Measurements from ENCODE around the gene IDUA. TPM values are rescaled to one million over a fixed set of nuclear protein-coding genes. Genes with fewer than 3 reads are reported as not detected.
A peak's percentile ranks its signal among the peaks of the same experiment; 100 is the strongest.

IDUA gene
- total and polyA plus RNA-seq, 4 donors: 7.5 to 66.5 (median 21.6) TPM

- TF ChIP-seq, protein P1, sequence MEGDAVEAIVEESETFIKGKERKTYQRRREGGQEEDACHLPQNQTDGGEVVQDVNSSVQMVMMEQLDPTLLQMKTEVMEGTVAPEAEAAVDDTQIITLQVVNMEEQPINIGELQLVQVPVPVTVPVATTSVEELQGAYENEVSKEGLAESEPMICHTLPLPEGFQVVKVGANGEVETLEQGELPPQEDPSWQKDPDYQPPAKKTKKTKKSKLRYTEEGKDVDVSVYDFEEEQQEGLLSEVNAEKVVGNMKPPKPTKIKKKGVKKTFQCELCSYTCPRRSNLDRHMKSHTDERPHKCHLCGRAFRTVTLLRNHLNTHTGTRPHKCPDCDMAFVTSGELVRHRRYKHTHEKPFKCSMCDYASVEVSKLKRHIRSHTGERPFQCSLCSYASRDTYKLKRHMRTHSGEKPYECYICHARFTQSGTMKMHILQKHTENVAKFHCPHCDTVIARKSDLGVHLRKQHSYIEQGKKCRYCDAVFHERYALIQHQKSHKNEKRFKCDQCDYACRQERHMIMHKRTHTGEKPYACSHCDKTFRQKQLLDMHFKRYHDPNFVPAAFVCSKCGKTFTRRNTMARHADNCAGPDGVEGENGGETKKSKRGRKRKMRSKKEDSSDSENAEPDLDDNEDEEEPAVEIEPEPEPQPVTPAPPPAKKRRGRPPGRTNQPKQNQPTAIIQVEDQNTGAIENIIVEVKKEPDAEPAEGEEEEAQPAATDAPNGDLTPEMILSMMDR (IDR thresholded peaks at IDR 0.05; ENCODE audit: control extremely low read depth, extremely low read depth): no peak
- no peaks in the 10 kb centered on the region for H3K9me3 ChIP-seq (ENCODE audit: control insufficient read depth in 4 of 4, insufficient read depth in 3 of 4, low read length in 3 of 4)
- DNase-seq (no peak), ATAC-seq (ENCODE audit: insufficient read depth, low FRiP score) (no peak)
- no peak overlapping the region for H3K9ac ChIP-seq (ENCODE audit: insufficient read depth in 1 of 2, low read length in 2 of 2)
- no peak overlapping the region for H3K4me3 ChIP-seq
- peaks cover 0 to 21% (median 10%) of the 10 kb centered on the region in 5 donors for H3K4me1 ChIP-seq (ENCODE audit: control insufficient read depth in 5 of 5, insufficient read depth in 5 of 5, low read length in 5 of 5)
- no peaks in the 10 kb centered on the region for H3K27me3 ChIP-seq (ENCODE audit: control insufficient read depth in 3 of 3, insufficient read depth in 3 of 3, low read length in 2 of 3)
- WGBS, 2 donors: 80 to 85% methylated on average over 15 of the region's 15 CpGs
- no peak overlapping the region for H3K27ac ChIP-seq (ENCODE audit: low read depth in 1 of 2, low read length in 1 of 2)
- H3K36me3 ChIP-seq (ENCODE audit: control insufficient read depth in 4 of 4, insufficient read depth in 4 of 4, low read length in 4 of 4): no peaks in the 10 kb centered on the region
Measured at GRCh38 chr4:984336-985054, 2.3 kb upstream of the IDUA start.

DNA sequence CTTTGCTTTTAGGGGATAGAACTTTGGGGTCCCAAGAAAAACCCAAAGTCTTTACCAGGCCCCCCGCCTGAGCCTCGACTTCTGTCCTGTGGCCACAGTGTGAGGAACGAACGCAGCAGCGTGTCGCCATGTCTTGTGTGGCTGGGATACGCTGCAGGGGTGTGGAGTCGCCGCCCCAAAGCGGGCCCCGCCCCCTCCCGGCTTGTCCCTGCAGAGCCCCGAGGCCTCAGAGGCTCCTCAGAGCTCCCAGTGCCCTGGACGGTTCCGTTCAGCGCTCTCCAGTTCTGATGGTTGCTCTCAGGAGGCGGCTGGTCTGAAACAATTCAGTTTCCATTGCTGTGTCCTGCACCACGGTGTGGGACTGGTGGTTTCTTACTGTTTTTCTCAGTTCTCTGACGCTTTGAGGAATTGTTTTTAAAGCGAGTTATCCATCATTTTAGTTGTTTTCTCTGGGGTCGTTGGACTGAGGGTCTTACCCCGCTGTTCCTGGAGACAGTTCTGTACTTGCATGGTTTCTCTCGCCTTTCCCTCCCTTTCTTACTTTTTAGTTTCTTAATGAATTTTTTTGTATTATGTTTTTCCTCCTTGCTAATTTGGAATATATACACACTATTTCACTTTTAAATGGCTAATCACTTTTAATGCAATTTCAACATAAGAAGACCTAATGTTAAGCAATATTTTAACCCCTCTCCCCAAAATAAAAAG, 1.6 kb upstream of the IDUA start:
- ATAC-seq (ENCODE audit: insufficient read depth, low FRiP score): peak; percentile 43
- Histone ChIP-seq H3K27me3 (ENCODE audit: control insufficient read depth in 3 of 3, insufficient read depth in 3 of 3, low read length in 2 of 3) (no peaks in the 10 kb centered on the region), H3K27ac (ENCODE audit: low read depth in 1 of 2, low read length in 1 of 2) (peak overlapping the region in 1 of 2 donors; percentile 5), H3K4me3 (no peak overlapping the region), H3K4me1 (ENCODE audit: control insufficient read depth in 5 of 5, insufficient read depth in 5 of 5, low read length in 5 of 5) (peaks cover 0 to 21% (median 10%) of the 10 kb centered on the region in 5 donors), H3K9me3 (ENCODE audit: control insufficient read depth in 4 of 4, insufficient read depth in 3 of 4, low read length in 3 of 4) (no peaks in the 10 kb centered on the region), H3K36me3 (ENCODE audit: control insufficient read depth in 4 of 4, insufficient read depth in 4 of 4, low read length in 4 of 4) (peaks cover 0 to 8% (median 0%) of the 10 kb centered on the region in 4 donors), H3K9ac (ENCODE audit: insufficient read depth in 1 of 2, low read length in 2 of 2) (no peak overlapping the region)
- peak; percentile 46 to 61 (median 59) for DNase-seq
- TF ChIP-seq, protein P1 (IDR thresholded peaks at IDR 0.05; ENCODE audit: control extremely low read depth, extremely low read depth): no peak
- 36 to 50% methylated on average over 23 of the region's 23 CpGs for WGBS, 2 donors

GRCh38 chr4:986428-986878, 391 bp upstream of the IDUA start:
- ATAC-seq (ENCODE audit: insufficient read depth, low FRiP score) (no peak), DNase-seq (no peak)
- H3K9ac ChIP-seq (ENCODE audit: insufficient read depth in 1 of 2, low read length in 2 of 2): peak overlapping the region; percentile 54 to 81
- no peaks in the 10 kb centered on the region for H3K27me3 ChIP-seq (ENCODE audit: control insufficient read depth in 3 of 3, insufficient read depth in 3 of 3, low read length in 2 of 3)
- peak overlapping the region; percentile 75 for H3K4me3 ChIP-seq
- H3K4me1 ChIP-seq (ENCODE audit: control insufficient read depth in 5 of 5, insufficient read depth in 5 of 5, low read length in 5 of 5): peaks cover 0 to 21% (median 10%) of the 10 kb centered on the region in 5 donors
- TF ChIP-seq, protein P1 (IDR thresholded peaks at IDR 0.05; ENCODE audit: control extremely low read depth, extremely low read depth): no peak
- 2% methylated on average over 14 of the region's 14 CpGs for WGBS, 2 donors
- H3K27ac ChIP-seq (ENCODE audit: low read depth in 1 of 2, low read length in 1 of 2): peak overlapping the region in 1 of 2 donors; percentile 75
- H3K36me3 ChIP-seq (ENCODE audit: control insufficient read depth in 4 of 4, insufficient read depth in 4 of 4, low read length in 4 of 4): peaks cover 0 to 14% (median 0%) of the 10 kb centered on the region in 4 donors
- no peaks in the 10 kb centered on the region for H3K9me3 ChIP-seq (ENCODE audit: control insufficient read depth in 4 of 4, insufficient read depth in 3 of 4, low read length in 3 of 4)

Measured in lung (tissue), 12 donors.